Epithelial cell of esophagus (primary cell): Measurements from ENCODE around the gene KLC4.
A peak's percentile ranks its signal among the peaks of the same experiment; 100 is the strongest.
"Not testable (repeated sequence)": the region's sequence is repeated elsewhere in the genome, so short reads cannot be mapped to it uniquely, and the experiment has no call there.

ENCODE experiments used
- DNase-seq: peaks from one replicate; pipeline ENCODE4 v3.0.0; 2010; ENCODE audit warnings: low read depth
- H3K4me3 ChIP-seq: 2 replicates; pipeline ENCODE4 v1.5.1; 2011; ENCODE audit warnings: mild to moderate bottlenecking, low read length, control low read depth
- CTCF ChIP-seq: IDR thresholded peaks from 2 replicates; pipeline ENCODE4 v1.5.1; 2011; ENCODE audit warnings: low read depth, mild to moderate bottlenecking, low read length, control low read depth, inconsistent platforms; ENCODE audit not compliant: insufficient read depth; ENCODE audit errors: missing control alignments

Gene KLC4

GRCh38 chr6:43103253-43103876 is 43.9 kb downstream of the KLC4 start:
- no peak for DNase-seq
- no peak for TF ChIP-seq CTCF
- H3K4me3 ChIP-seq, result no peak overlapping the region

DNA sequence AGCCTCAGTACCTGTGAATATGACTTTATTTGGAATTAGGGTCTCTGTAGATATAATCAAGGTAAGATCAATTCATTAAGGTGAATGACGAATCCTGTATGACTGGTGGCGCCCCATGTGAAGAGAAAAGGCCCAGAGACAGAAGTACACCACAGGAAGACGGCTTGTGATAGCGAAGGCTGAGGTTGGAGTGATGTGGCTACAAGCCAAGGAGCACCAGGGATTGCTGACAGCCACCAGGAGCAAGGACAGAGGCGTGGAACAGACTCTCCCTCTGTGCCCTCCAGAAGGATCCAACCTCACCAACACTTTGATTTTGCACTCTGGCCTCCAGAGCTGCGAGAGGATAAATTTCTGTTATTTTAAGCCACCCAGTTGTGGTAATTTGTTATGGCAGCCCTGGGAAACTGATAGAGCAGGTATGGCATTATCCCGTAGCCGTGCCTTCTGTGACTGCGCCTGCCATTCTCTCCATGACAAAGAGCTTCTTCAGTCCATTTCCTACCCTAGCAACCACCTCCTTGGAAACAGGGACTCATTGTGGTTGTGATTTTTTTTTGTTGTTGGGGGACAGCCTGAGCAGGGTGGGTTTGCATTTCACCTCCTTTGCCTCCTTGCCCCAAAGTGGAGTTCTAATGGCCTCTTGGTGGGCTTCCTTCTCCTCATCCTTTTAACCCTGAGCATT is 46.2 kb downstream of the KLC4 start:
- H3K4me3 ChIP-seq, result no peak overlapping the region
- no peak for DNase-seq
- TF ChIP-seq CTCF, result no peak

- H3K4me3 ChIP-seq, result no peak overlapping the region
- no peak for TF ChIP-seq CTCF
- no peak for DNase-seq
These were observed 48.1 kb downstream of the KLC4 start for GRCh38 chr6:43107344-43108062.

GRCh38 chr6:43113431-43114260 is 54.2 kb downstream of the KLC4 start:
- TF ChIP-seq CTCF, result no peak
- H3K4me3 ChIP-seq, result no peak overlapping the region
- peak; percentile 58 for DNase-seq

DNA sequence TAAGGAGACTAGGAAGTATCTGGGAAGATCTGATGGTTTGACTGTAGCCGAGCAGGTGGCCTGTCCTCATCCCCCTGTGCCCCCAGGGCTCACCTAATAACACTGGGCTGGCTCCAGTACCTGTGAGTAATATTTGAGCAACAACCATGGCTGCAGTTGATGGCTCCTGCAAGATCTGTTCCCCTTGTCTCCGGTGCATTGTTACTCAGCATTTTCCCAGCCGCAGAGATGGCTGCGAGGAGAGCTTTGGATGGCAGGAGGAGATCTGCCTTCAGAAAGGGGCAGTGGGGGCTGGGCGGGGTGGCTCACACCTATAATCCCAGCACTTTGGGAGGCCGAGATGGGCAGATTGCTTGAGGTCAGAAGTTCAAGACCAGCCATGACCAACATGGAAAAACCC is 55.9 kb downstream of the KLC4 start:
- no peak overlapping the region for H3K4me3 ChIP-seq
- TF ChIP-seq CTCF, result no peak
- peak; percentile 94 for DNase-seq

DNA sequence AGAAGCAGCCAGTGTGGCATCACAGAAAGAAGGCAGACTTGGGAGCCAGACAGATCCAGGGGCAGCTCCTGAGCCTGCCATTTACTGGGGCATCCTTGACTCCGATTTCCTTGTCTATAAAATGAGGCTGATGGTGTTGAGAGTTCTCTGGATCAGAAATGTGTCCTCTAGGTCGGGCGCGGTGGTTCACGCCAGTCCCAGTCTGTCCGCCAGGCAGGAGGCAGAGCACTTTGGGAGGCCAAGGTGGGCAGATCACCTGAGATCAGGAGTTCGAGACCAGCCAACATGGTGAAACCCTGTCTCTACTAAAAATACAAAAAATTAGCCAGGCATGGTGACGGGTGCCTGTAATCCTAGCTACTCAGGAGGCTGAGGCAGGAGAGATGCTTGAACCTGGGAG is 58.0 kb downstream of the KLC4 start:
- not testable (repeated sequence) for H3K4me3 ChIP-seq, DNase-seq

DNA sequence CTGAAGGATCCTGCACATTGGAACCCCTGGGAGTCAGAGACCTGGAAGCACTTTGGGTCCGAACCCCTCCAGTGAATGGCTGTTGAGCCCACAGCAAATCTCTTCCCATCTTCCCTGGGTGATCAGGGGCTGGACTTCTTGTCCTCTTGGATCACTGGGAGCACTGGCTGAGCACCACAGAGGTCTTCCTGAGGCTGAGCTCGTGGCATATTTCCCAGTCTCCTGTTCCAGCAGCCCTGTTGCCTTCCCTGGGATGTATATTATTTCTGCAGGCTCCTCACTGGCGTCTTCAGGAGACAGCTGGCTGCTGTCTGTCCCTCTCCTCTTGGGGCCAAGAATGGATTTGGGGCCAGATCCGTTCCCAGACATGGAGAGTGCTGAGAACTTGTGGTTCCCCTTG is 60.1 kb downstream of the KLC4 start:
- H3K4me3 ChIP-seq, result no peak overlapping the region
- TF ChIP-seq CTCF, result no peak
- DNase-seq, result no peak
